HG02642 (cell line): ENCODE measurements around the gene SCTR.

Source experiments
- ATAC-seq: cut with Tn5 transposase; IDR thresholded peaks from one replicate; pipeline ENCODE4 v1.9.1; 2021; ENCODE audit warnings: mild to moderate bottlenecking; ENCODE audit not compliant: unreplicated experiment, poor library complexity

SCTR gene

GRCh38 chr2:119453972-119454593, 70.2 kb downstream of the SCTR start:
- ATAC-seq: no peak

- ATAC-seq: no peak
Measured at GRCh38 chr2:119451336-119452050, 72.8 kb downstream of the SCTR start.

GRCh38 chr2:119449521-119449920, 74.8 kb downstream of the SCTR start:
- no peak for ATAC-seq

- ATAC-seq: no peak
Measured at GRCh38 chr2:119448427-119449141, 75.7 kb downstream of the SCTR start.

GRCh38 chr2:119446037-119446436, 78.2 kb downstream of the SCTR start:
- ATAC-seq: no peak

- ATAC-seq: no peak
Measured at GRCh38 chr2:119442850-119443249, 81.4 kb downstream of the SCTR start.

GRCh38 chr2:119442226-119442619, 82.1 kb downstream of the SCTR start:
- no peak for ATAC-seq

- ATAC-seq: no peak
Measured at GRCh38 chr2:119441376-119442225, 82.7 kb downstream of the SCTR start.

- no peak for ATAC-seq
Measured at GRCh38 chr2:119440873-119441272, 83.4 kb downstream of the SCTR start.

- no peak for ATAC-seq
Measured at GRCh38 chr2:119440501-119440870, 83.8 kb downstream of the SCTR start.

- no peak for ATAC-seq
Measured at GRCh38 chr2:119439574-119440500, 84.4 kb downstream of the SCTR start.

- ATAC-seq: no peak
Measured at GRCh38 chr2:119438726-119439284, 85.5 kb downstream of the SCTR start.

- ATAC-seq: no peak
Measured at GRCh38 chr2:119438128-119438656, 86.1 kb downstream of the SCTR start.

- ATAC-seq: no peak
Measured at GRCh38 chr2:119436993-119437772, 87.1 kb downstream of the SCTR start.

GRCh38 chr2:119435953-119436297, 88.4 kb downstream of the SCTR start:
- ATAC-seq: no peak

- ATAC-seq: no peak
Measured at GRCh38 chr2:119435081-119435952, 89.0 kb downstream of the SCTR start.

- no peak for ATAC-seq
Measured at GRCh38 chr2:119434664-119435063, 89.6 kb downstream of the SCTR start.
